ENCODE measurements around the gene CSRNP3.

CSRNP3 gene

GRCh38 chr2:165563468-165564225, 94.1 kb downstream of the CSRNP3 start:
- TF ChIP-seq CTCF (conservative IDR thresholded peaks at IDR 0.05; ENCODE audit: control insufficient read depth, insufficient read depth, low read depth, low read length) = peak; percentile 3

GRCh38 chr2:165566008-165566407, 96.5 kb downstream of the CSRNP3 start:
- TF ChIP-seq CTCF (conservative IDR thresholded peaks at IDR 0.05; ENCODE audit: control insufficient read depth, insufficient read depth, low read depth, low read length) = no peak
- no peak overlapping the region for H3K4me3 ChIP-seq (ENCODE audit: control insufficient read depth, low read depth, low read length)
- DNase-seq (ENCODE audit: low read depth) = no peak

More at GRCh38 chr2:165563468-165564225, 94.1 kb downstream of the CSRNP3 start:
- no peak for DNase-seq (ENCODE audit: low read depth)
- H3K4me3 ChIP-seq (ENCODE audit: control insufficient read depth, low read depth, low read length) = no peak overlapping the region

GRCh38 chr2:165567273-165567672, 97.8 kb downstream of the CSRNP3 start:
- H3K4me3 ChIP-seq (ENCODE audit: control insufficient read depth, low read depth, low read length) = no peak overlapping the region
- TF ChIP-seq CTCF (conservative IDR thresholded peaks at IDR 0.05; ENCODE audit: control insufficient read depth, insufficient read depth, low read depth, low read length) = no peak
- no peak for DNase-seq (ENCODE audit: low read depth)

- no peak for DNase-seq (ENCODE audit: low read depth)
- no peak overlapping the region for H3K4me3 ChIP-seq (ENCODE audit: control insufficient read depth, low read depth, low read length)
- no peak for TF ChIP-seq CTCF (conservative IDR thresholded peaks at IDR 0.05; ENCODE audit: control insufficient read depth, insufficient read depth, low read depth, low read length)
These were observed 98.9 kb downstream of the CSRNP3 start for GRCh38 chr2:165568361-165568760.

GRCh38 chr2:165571477-165571876, 102.0 kb downstream of the CSRNP3 start:
- TF ChIP-seq CTCF (conservative IDR thresholded peaks at IDR 0.05; ENCODE audit: control insufficient read depth, insufficient read depth, low read depth, low read length) = no peak
- no peak overlapping the region for H3K4me3 ChIP-seq (ENCODE audit: control insufficient read depth, low read depth, low read length)
- DNase-seq (ENCODE audit: low read depth) = no peak

- DNase-seq (ENCODE audit: low read depth) = no peak
- no peak for TF ChIP-seq CTCF (conservative IDR thresholded peaks at IDR 0.05; ENCODE audit: control insufficient read depth, insufficient read depth, low read depth, low read length)
- no peak overlapping the region for H3K4me3 ChIP-seq (ENCODE audit: control insufficient read depth, low read depth, low read length)
These were observed 102.7 kb downstream of the CSRNP3 start for GRCh38 chr2:165572151-165572550.

Measured in fibroblast of mammary gland (primary cell).